Measurements from ENCODE around the gene AGPAT3.

AGPAT3 gene

DNA sequence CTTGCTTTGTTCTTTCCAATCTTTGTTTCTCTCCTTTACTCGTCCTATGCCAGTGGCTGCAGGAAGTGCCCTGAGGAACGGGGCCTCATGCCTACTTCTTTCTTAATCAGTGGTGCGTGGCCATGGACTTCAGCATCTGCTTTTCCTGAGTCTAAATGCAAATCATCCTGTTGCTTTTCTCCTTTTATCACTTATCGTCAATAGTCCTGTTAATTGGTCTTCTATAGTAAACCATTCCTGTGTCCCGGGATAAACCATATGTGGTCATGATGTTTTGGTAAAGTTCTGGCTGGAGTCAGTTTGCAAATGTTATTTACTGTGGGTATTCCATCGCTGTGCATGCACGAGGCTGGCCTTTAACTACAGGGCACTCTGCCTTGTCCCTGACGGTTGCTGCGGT lies 47.5 kb downstream of the AGPAT3 start:
- H3K4me1 ChIP-seq = peaks cover 5% of the 10 kb centered on the region
- no peaks in the 10 kb centered on the region for H3K27me3 ChIP-seq (ENCODE audit: control insufficient read depth, insufficient read depth, low read length)
- no peak overlapping the region for H2AFZ ChIP-seq
- no peaks in the 10 kb centered on the region for H3K9me3 ChIP-seq (ENCODE audit: control insufficient read depth, low read length)
- no peak overlapping the region for H3K27ac ChIP-seq
- H3K36me3 ChIP-seq (ENCODE audit: control insufficient read depth, insufficient read depth, low read length) = no peaks in the 10 kb centered on the region
- H3K9ac ChIP-seq = no peak overlapping the region
- peaks cover 31% of the 10 kb centered on the region for H3K79me2 ChIP-seq
- H3K4me2 ChIP-seq (ENCODE audit: low read length) = no peak overlapping the region
- TF ChIP-seq, protein P1, sequence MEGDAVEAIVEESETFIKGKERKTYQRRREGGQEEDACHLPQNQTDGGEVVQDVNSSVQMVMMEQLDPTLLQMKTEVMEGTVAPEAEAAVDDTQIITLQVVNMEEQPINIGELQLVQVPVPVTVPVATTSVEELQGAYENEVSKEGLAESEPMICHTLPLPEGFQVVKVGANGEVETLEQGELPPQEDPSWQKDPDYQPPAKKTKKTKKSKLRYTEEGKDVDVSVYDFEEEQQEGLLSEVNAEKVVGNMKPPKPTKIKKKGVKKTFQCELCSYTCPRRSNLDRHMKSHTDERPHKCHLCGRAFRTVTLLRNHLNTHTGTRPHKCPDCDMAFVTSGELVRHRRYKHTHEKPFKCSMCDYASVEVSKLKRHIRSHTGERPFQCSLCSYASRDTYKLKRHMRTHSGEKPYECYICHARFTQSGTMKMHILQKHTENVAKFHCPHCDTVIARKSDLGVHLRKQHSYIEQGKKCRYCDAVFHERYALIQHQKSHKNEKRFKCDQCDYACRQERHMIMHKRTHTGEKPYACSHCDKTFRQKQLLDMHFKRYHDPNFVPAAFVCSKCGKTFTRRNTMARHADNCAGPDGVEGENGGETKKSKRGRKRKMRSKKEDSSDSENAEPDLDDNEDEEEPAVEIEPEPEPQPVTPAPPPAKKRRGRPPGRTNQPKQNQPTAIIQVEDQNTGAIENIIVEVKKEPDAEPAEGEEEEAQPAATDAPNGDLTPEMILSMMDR (IDR thresholded peaks at IDR 0.05) = no peak
- H3K4me3 ChIP-seq (ENCODE audit: low read depth, low read length) = no peak overlapping the region

- no peaks in the 10 kb centered on the region for H3K36me3 ChIP-seq (ENCODE audit: control insufficient read depth, insufficient read depth, low read length)
- H2AFZ ChIP-seq = no peak overlapping the region
- no peak overlapping the region for H3K9ac ChIP-seq
- H3K4me2 ChIP-seq (ENCODE audit: low read length) = no peak overlapping the region
- H3K9me3 ChIP-seq (ENCODE audit: control insufficient read depth, low read length) = no peaks in the 10 kb centered on the region
- peaks cover 29% of the 10 kb centered on the region for H3K79me2 ChIP-seq
- H3K4me1 ChIP-seq = peaks cover 5% of the 10 kb centered on the region
- no peak overlapping the region for H3K4me3 ChIP-seq (ENCODE audit: low read depth, low read length)
- no peak overlapping the region for H3K27ac ChIP-seq
- TF ChIP-seq, protein P1 (IDR thresholded peaks at IDR 0.05) = no peak
- H3K27me3 ChIP-seq (ENCODE audit: control insufficient read depth, insufficient read depth, low read length) = no peaks in the 10 kb centered on the region
Measured at GRCh38 chr21:43912910-43913309, 47.9 kb downstream of the AGPAT3 start.

DNA sequence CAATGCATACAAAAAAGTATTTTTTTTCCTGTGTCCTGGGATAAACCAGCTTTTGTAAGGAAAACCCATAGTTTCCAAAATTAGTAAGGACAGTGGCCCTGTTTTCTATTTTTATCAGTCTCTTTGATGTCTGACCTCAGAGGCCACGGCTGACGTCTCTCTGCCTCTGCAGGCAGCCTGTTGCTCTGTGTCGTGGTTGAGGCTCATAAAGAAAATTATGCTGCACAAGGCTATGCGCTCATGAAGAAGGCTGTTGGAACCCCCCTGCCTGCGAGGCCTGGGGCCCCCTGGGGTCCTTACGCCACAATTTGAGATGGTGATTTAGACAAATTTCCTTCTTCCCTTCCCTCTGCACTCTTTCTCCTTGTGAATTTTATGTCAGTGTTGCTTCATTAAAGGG lies 48.9 kb downstream of the AGPAT3 start:
- no peak overlapping the region for H3K9ac ChIP-seq
- H3K4me2 ChIP-seq (ENCODE audit: low read length) = no peak overlapping the region
- no peak overlapping the region for H2AFZ ChIP-seq
- H3K79me2 ChIP-seq = peaks cover 32% of the 10 kb centered on the region
- no peaks in the 10 kb centered on the region for H3K9me3 ChIP-seq (ENCODE audit: control insufficient read depth, low read length)
- no peak overlapping the region for H3K4me3 ChIP-seq (ENCODE audit: low read depth, low read length)
- H3K27ac ChIP-seq = no peak overlapping the region
- no peaks in the 10 kb centered on the region for H3K27me3 ChIP-seq (ENCODE audit: control insufficient read depth, insufficient read depth, low read length)
- TF ChIP-seq, protein P1 (IDR thresholded peaks at IDR 0.05) = no peak
- H3K4me1 ChIP-seq = no peaks in the 10 kb centered on the region
- no peaks in the 10 kb centered on the region for H3K36me3 ChIP-seq (ENCODE audit: control insufficient read depth, insufficient read depth, low read length)

DNA sequence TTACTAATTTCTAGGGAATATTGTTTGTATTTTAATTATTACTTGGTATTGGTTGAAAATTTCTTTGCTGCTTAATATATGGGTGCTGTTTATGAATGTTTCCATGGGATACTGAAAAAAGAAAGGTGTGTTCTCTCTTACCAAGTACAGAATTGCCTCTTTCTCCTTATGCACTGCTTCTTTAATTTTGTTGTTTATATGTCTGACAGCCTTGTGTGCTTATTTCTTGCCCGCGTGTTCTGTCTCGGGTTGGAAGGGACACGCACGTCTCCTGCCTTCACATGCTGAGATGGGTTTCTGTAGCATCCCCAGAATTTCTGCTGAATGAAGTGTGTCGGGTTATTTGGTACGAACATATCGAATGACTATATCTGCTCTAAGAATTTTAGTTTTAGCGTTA lies 51.1 kb downstream of the AGPAT3 start:
- peaks cover 32% of the 10 kb centered on the region for H3K79me2 ChIP-seq
- peaks cover 12% of the 10 kb centered on the region for H3K4me1 ChIP-seq
- H2AFZ ChIP-seq = no peak overlapping the region
- H3K27ac ChIP-seq = no peak overlapping the region
- no peaks in the 10 kb centered on the region for H3K27me3 ChIP-seq (ENCODE audit: control insufficient read depth, insufficient read depth, low read length)
- TF ChIP-seq, protein P1 (IDR thresholded peaks at IDR 0.05) = no peak
- no peaks in the 10 kb centered on the region for H3K36me3 ChIP-seq (ENCODE audit: control insufficient read depth, insufficient read depth, low read length)
- no peak overlapping the region for H3K4me2 ChIP-seq (ENCODE audit: low read length)
- no peaks in the 10 kb centered on the region for H3K9me3 ChIP-seq (ENCODE audit: control insufficient read depth, low read length)
- no peak overlapping the region for H3K9ac ChIP-seq
- H3K4me3 ChIP-seq (ENCODE audit: low read depth, low read length) = no peak overlapping the region

DNA sequence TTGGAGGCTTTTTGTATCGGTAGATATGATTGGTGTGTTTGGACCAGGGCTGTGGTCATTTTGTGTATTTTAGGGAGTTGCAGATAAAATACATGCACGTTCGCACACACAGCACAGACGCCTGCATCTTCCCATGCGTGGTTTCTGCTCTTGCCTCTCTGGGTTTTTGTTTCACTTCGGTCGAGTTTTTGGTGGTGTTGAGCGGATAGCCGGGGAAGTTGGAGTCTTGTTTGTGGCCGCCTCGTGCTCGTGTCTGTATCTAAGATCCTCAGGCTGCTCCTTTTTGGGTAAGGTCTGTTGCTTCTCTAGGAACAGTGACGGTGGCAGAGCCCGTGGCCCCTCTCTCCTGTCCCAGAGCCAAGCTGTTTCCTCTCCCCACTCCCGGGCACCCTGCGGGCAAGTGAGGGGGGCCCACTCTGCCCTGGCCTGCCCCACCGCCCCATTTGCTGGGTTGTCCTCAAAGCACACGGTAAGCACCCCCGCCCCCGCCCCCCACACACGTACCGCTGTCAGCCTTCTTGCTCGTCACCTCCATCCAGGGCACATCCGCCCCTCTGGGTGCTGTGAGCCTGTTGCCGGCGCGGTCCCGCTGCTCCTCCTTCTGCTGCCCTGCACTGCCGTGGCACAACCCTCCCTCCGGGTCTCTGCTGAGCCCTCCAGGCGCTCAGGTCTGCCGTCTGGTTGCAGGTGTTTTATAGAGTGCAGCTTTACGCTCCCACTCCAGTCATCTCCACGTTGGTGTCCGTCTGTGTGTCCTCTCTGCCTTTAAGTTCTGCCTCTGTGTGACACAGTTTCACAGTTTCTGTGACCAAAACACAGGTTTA lies 51.9 kb downstream of the AGPAT3 start:
- peaks cover 39% of the 10 kb centered on the region for H3K79me2 ChIP-seq
- H3K4me1 ChIP-seq = peaks cover 12% of the 10 kb centered on the region
- no peaks in the 10 kb centered on the region for H3K9me3 ChIP-seq (ENCODE audit: control insufficient read depth, low read length)
- H3K4me2 ChIP-seq (ENCODE audit: low read length) = no peak overlapping the region
- no peaks in the 10 kb centered on the region for H3K27me3 ChIP-seq (ENCODE audit: control insufficient read depth, insufficient read depth, low read length)
- no peaks in the 10 kb centered on the region for H3K36me3 ChIP-seq (ENCODE audit: control insufficient read depth, insufficient read depth, low read length)
- no peak overlapping the region for H3K9ac ChIP-seq
- H3K4me3 ChIP-seq (ENCODE audit: low read depth, low read length) = no peak overlapping the region
- TF ChIP-seq, protein P1 (IDR thresholded peaks at IDR 0.05) = no peak
- H2AFZ ChIP-seq = no peak overlapping the region
- no peak overlapping the region for H3K27ac ChIP-seq

Measured in parathyroid adenoma (tissue), 2 donors.